Activated CD4-positive, alpha-beta T cell treated with anti-CD3 and anti-CD28 coated beads for 1 hour (primary cell): ENCODE data around the gene HERC6.
"Not testable (repeated sequence)": the region's sequence is repeated elsewhere in the genome, so short reads cannot be mapped to it uniquely, and the experiment has no call there.

ENCODE experiments used
- DNase-seq: peaks from one replicate; pipeline ENCODE4 v3.0.0-alpha.2; 2020

HERC6 gene

GRCh38 chr4:88391703-88392102 is 13.1 kb downstream of the HERC6 start:
- no peak for DNase-seq

GRCh38 chr4:88396681-88397080 is 18.0 kb downstream of the HERC6 start:
- no peak for DNase-seq

DNA sequence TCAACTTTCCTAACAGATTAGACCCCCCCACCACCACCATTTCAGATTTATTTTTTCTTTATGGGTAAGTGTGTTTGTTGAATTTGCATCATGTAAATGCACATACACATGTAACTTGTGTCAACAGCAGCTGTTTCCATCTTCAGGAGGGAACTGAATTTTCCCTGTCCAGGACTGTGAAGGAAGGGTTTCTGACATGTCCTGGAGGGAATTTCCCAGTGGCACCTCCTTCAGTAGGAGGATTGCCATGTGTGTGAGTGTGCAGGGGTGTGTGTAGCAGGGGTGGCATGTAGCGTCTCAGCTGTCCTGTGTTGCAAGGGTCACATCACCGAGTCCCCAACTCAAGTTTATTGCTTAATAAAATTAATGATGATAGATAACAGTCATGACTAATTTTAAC is 19.7 kb downstream of the HERC6 start:
- no peak for DNase-seq

DNA sequence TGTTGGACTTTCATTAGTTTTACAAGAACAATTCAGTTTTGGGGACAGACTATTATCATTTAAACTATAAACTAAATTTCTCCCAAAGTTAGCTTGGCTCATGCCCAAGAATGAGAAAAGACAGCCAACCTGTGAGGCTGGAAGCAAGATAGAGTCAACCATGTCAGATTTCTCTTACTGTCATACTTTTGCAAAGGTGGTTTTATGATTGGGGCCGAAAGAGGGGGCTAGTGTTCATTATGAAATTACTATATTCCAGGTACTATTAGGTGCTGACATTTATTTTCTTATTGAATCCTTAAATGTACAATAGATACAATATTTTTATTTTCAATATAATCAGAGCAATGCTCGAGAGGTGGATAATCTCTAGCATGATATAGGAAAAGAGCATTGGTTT is 30.6 kb downstream of the HERC6 start:
- DNase-seq = no peak

DNA sequence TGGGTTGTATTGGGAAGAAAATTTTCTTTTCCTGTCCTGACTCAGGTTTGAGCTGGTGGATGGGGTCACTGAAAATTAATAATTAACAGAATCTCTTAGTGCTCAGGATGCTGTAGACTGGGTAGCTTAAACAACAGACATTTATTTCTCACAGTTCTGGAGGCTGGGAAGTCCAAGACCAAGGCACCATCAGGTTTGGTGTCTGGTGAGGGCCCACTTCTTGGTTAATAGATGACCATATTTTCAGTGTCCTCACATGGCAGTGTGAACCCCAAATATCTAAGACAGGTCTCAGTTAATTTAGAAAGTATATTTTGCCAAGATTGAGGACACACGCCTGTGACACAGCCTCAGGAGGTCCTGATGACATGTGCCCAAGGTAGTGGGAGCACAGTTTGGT is 31.1 kb downstream of the HERC6 start:
- no peak for DNase-seq

- no peak for DNase-seq
These were observed 32.9 kb downstream of the HERC6 start for GRCh38 chr4:88411491-88412096.

DNA sequence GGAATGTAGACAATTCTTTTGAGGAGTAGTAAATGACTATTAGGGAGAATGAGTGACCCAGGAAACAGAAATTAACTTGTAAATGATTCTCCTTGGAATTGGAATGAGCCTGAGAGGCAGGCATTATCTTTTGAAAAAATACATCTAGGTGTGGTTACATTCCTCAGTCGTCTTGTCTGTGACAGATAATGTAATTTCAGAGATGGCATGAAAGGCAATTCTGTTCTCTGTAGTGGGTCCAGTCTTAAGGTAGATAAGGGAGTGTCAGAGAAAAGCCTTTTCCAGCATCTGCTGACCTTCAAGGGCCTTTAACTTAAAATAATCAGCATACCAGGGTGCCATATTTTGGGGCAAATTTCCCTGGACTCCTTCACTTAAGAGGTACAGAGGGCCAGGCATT is 35.1 kb downstream of the HERC6 start:
- DNase-seq = no peak

- no peak for DNase-seq
These were observed 36.1 kb downstream of the HERC6 start for GRCh38 chr4:88414755-88415154.

DNA sequence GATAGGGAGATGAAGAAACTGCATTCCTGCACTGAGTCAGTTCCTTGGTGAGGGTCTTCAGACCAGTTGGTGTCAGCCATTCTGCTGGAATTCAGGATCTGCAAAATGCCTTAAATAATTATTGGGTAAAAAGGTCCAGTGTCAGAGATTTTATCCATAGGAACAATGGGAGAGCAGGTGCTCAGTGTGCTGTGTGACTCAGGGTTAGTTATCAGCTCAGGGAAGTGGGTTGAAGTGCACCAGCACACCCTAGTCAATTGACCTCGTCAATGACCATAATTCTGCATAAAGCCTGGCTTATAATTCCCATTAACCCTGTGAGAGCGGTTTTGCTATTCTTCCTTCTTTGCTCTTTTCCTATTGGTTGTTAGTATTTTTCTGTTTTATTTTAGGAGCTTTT is 37.3 kb downstream of the HERC6 start:
- no peak for DNase-seq

- no peak for DNase-seq
These were observed 39.8 kb downstream of the HERC6 start for GRCh38 chr4:88418411-88418810.

DNA sequence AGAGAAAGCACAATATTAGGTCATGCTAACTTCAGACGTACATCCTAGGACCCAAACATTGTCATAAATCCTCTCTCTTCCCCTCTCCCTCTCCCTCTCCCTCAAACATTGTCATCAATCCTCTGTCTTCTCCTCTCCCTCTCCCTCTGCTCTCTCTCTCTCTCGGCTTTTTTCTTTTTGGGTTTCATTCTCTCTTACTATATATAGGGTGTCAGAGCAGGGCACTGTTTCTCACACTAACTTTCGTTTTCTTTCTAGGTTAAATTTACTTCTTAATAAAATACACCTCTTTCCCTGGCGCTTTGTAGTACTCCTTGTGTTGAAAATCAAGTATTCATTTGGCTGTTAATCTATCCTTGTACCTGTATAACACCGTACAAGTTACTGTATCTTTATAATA is 41.2 kb downstream of the HERC6 start:
- no peak for DNase-seq

DNA sequence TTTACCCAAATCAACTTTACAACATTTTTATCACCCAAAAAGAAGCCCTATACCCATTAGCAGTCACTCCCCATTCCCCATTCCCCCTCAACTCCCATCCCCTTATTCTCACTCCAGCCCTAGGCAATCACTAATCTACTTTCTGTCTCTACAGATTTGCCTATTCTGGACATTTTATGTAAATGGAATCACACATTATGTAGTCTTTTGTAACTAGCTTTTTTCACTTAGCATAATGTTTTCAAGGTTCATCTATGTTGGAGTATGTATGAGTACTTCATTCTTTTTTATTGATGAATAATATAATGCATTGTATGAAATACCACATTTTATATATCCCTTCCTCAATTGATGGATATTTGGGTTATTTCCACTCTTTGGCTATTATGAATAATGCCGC is 42.2 kb downstream of the HERC6 start:
- no peak for DNase-seq

- DNase-seq = no peak
These were observed 43.8 kb downstream of the HERC6 start for GRCh38 chr4:88422403-88422802.

DNA sequence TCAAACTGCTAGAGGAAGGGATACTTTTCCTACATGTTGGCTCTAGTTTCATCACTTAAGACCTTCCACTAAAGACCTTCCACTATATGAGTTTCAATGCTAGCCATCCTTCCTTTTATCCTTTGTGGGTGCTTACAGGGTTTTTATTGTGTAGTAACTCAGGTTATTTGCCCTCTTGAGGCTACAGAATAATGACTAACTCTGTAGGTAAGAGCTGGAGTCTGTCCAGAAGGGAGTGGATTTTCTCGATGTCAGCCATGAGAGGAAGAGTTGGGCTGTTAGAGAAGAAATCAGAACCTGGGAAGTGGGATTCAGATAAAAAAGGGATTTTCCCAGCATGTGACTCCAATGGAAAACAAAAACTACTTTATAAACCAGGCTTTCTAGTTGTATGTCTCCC is 50.7 kb downstream of the HERC6 start:
- DNase-seq = no peak

DNA sequence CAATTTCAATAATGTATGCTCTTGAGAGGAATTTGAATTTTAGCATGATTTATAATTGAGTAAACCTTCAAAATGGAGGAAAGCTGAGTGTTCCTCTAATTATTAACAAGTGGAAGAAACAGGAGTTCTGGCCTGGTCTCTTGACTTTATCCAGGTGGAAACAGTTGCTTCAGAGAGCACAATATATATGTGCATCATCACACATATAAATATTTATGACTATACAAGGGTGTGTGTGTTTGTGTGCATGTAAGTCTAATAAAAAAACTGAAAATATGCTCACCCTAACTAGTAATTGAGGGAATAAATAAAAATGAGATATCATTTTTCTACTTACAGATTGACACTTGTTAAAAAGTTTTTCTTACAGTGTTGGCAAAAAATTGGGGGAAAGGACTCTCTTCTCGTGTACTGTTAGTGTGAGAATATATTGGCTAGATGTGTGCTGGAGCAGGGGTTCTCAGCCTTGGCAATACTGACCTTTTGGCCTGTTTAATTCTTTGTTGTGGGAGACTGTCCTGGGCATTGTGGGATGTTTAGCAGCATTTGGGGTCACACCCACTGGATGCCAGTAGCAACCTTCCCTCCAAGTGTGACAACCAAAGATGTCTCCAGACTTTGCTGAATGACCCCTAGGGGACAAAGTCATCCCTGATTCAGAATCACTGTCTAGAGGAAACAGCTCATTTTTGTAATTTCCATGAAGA is 57.5 kb downstream of the HERC6 start:
- DNase-seq = no peak

DNA sequence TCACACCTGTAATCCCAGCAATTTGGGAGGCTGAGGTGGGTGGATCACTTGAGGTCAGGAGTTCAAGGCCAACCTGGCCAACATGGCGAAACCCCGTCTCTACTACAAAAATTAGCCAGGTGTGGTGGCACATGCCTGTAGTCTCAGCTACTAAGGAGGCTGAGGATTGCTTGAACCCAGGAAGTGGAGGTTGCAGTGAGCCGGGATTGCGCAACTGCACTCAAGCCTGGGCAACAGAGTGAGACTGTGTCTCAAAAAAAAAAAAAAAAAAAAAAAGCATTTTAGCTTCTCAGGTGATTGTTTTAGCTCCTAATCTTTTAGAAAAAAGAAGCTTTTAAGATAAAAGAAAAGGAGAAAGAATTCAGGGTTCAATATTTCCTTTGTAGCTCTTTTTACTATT is 59.2 kb downstream of the HERC6 start:
- not testable (repeated sequence) for DNase-seq

DNA sequence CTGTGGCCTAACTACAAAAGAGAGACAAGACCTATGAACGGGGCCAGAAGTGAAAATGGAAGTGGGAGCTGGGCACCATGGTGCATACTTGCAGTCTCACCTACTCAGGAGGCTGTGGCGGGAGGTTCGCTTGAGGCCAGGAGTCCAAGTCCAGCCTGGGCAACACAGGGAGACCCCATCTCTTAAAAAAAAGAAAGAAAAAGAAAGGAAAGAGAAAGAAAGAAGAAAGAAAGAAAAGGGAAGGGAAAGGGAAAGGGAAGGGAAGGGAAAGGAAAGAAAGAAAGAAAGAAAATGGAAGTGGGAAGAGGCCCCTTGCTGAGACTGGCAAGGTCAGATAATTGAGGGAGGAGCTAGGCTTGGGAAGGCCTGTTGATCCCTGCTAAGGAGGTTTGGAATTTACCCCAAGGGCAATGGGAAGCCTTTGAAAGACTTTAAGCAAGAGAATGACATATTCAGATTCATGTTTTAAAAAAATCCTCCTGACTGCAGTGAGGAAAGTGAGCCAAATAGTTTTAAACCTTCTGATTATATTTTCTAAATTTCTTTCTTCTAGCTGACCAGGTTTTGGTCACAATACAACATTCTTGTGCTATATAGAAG is 60.6 kb downstream of the HERC6 start:
- no peak for DNase-seq

DNA sequence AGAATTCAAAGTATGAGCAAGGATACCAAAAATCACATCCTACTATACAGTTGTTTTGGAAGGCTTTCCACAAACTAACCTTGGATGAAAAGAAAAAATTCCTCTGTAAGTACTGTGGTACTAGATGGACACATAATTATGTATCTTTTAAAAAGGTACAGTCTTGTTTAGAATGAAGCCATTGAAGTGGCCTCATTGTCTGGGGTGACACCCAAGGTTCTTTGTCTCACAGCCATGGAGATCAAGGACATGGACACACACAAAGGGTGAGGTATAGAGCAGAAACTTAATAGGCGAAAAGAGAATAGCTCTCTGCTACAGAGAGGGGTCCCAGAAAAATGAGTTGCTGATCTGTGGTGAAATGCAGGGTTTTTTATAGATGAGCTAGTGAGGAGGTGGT is 61.5 kb downstream of the HERC6 start:
- no peak for DNase-seq

DNA sequence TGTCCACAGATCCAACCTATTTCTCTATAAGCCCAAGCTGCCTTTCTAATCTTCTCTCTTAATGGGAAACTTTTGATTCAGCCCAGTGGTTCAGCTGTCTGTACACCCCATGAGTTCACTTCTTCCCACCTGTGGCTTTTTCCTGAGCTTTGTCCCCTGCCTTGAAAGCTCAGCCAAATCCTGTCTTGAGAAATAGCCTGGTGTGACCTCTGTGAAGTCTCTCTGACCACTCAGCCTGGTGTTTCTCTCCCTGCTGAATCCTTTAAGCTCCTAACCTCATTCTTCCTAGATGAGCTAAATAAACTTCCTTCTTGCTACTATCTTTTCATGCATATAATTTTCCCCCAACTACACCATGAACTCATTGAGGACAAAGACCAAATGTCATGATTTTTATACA is 63.0 kb downstream of the HERC6 start:
- DNase-seq = no peak

DNA sequence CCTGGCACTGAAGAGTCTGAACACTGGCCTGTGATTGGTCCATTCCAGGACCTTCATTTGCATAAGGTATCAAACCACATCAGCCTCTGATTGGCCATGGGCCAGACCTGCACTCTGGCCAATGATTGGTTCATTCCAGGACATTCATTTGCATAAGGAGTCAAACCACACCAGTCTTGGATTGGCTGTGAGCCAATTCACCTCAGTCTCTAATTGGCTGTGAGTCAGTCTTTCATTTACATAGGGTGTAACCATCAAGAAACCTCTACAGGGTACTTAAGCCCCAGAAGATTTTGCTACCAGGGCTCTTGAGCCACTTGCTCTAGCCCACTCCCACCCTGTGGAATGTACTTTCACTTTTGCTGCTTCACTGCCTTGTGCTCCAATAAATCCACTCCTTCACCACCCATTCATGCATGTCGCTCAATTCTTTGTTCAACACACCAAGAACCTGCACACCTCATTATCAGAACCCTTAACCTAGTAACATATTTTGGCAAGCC is 64.1 kb downstream of the HERC6 start:
- no peak for DNase-seq

GRCh38 chr4:88443486-88443885 is 64.8 kb downstream of the HERC6 start:
- DNase-seq = no peak

GRCh38 chr4:88445252-88445651 is 66.6 kb downstream of the HERC6 start:
- no peak for DNase-seq

DNA sequence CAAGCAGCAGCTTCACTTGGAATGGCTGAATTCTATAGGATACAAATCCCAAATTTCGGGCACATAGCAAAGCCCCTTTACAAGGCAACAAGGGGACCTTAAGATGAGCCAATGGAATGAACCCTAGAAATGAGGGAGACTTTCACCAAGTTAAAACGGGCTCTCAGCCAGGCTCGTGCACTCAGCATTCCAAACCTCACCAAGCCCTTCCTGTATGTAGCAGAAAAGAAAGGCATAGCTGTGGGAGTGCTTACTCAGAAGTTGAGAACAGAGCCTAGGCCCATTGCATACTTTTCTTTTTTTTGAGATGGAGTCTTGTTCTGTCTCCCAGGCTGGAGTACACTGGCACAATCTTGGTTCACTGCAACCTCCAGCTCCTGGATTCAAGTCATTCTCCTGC is 67.5 kb downstream of the HERC6 start:
- DNase-seq = no peak

- DNase-seq = no peak
These were observed 68.9 kb downstream of the HERC6 start for GRCh38 chr4:88447371-88448095.
